Activated naive CD4-positive, alpha-beta T cell treated with anti-CD3 and anti-CD28 coated beads, Interleukin-2, amount 50 U/mL, for 24 hours (primary cell): ENCODE measurements around the gene KRTAP10-6.
A peak's percentile ranks its signal among the peaks of the same experiment; 100 is the strongest.
"Not testable (repeated sequence)": the region's sequence is repeated elsewhere in the genome, so short reads cannot be mapped to it uniquely, and the experiment has no call there.

Experiments used
- H3K27ac Mint-ChIP-seq: one replicate; pipeline ENCODE4 v1.8.0; 2021; ENCODE audit warnings: mild to moderate bottlenecking, mixed read lengths
- H3K27me3 Mint-ChIP-seq: one replicate; pipeline ENCODE4 v1.8.0; 2021; ENCODE audit warnings: mixed read lengths
- H3K36me3 Mint-ChIP-seq: one replicate; pipeline ENCODE4 v1.8.0; 2021; ENCODE audit warnings: mixed read lengths
- H3K4me1 Mint-ChIP-seq: one replicate; pipeline ENCODE4 v1.8.0; 2021; ENCODE audit warnings: mixed read lengths
- H3K4me3 Mint-ChIP-seq: one replicate; pipeline ENCODE4 v1.8.0; 2021; ENCODE audit warnings: mild to moderate bottlenecking, mixed read lengths
- H3K9me3 Mint-ChIP-seq: one replicate; pipeline ENCODE4 v1.8.0; 2021; ENCODE audit warnings: mixed read lengths

Gene KRTAP10-6

DNA sequence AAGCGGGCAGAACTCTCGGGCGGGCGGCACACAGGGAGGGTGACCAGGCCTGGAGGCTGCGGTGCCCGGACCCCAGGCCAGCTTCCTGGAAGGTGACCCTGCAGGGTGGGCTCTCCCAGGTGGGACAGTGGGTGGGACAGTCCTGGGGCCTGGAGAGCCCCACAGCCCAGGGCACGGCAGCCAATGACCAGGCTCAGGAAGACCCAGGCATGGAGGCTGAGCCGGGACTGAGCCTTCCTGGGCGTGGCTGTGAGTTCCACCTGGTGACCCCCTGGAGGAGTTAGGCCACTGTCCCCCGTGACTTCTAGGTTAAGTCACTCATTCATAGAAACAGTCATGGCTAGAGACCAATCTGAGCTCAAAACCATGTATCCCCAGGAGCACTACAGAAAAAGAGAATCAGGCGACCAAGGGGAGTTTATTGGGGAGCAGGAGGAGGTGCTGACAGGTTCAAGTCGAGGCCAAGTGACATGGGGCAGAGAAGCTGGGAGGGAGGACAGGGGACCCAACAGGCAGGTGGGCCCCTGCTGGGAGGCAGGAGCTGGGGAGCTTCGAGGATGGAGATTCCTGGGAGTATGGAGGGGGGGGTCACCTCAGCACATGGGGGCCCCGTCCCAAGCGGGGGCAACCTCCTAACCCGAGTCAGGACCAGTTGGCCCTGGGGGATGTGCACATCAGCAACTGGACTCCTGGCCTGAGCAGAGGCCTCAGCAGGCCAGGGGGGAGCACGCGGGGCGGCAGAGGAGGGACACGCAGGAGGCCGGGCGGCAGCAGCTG, 13.1 kb downstream of the KRTAP10-6 start:
- peaks cover 5% of the 10 kb centered on the region for H3K36me3 Mint-ChIP-seq
- peaks cover 11% of the 10 kb centered on the region for H3K9me3 Mint-ChIP-seq
- no peak overlapping the region for H3K4me3 Mint-ChIP-seq
- H3K27ac Mint-ChIP-seq = no peak overlapping the region
- H3K27me3 Mint-ChIP-seq = no peaks in the 10 kb centered on the region
- peaks cover 36% of the 10 kb centered on the region for H3K4me1 Mint-ChIP-seq

DNA sequence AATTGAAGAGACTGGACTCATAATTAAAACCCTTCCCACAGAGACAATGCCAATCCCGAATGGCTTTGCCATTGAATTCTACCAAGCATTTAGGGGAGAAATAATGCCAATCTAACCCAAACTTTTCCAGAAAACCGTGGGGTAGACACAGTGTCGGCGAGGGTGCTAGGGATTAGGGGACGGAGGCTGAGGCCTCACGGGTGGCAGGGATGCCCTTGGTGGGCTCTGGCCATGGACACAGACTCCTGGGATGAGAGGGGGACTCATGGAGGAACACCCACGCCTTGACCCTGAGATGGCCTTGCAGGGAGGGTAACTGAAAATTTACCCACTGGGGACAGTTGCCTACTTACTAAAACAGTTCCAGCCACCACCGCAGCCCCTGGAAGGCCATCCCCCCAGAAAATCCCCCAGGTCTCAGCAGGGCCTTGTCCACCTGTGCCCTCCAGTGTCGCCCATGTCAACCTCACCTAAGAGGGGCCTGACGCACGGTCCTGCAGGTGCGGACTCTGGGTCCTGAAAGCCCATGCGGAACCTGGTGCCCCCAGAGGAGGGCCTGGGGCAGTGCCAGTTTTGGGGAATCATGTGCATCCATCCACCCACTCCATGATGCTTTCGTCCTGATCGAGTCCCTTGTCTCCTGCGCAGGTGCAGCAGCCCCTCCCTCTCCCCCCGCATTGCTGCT, 13.8 kb downstream of the KRTAP10-6 start:
- Mint-ChIP-seq H3K27ac (no peak overlapping the region), H3K36me3 (peaks cover 5% of the 10 kb centered on the region), H3K4me3 (no peak overlapping the region), H3K27me3 (no peaks in the 10 kb centered on the region), H3K4me1 (peaks cover 29% of the 10 kb centered on the region), H3K9me3 (peaks cover 11% of the 10 kb centered on the region)

- Mint-ChIP-seq H3K9me3 (peaks cover 3% of the 10 kb centered on the region), H3K27ac (no peak overlapping the region), H3K27me3 (no peaks in the 10 kb centered on the region)
Observed at GRCh38 chr21:44576025-44576420, 16.3 kb downstream of the KRTAP10-6 start.

GRCh38 chr21:44575307-44576024, 16.8 kb downstream of the KRTAP10-6 start:
- H3K4me1 Mint-ChIP-seq = peaks cover 1% of the 10 kb centered on the region
- no peak overlapping the region for H3K4me3 Mint-ChIP-seq
- H3K9me3 Mint-ChIP-seq = no peaks in the 10 kb centered on the region
- H3K36me3 Mint-ChIP-seq = peaks cover 3% of the 10 kb centered on the region
- H3K27me3 Mint-ChIP-seq = no peaks in the 10 kb centered on the region
- H3K27ac Mint-ChIP-seq = no peak overlapping the region

More at GRCh38 chr21:44576025-44576420, 16.3 kb downstream of the KRTAP10-6 start:
- peaks cover 3% of the 10 kb centered on the region for H3K36me3 Mint-ChIP-seq
- peaks cover 6% of the 10 kb centered on the region for H3K4me1 Mint-ChIP-seq
- no peak overlapping the region for H3K4me3 Mint-ChIP-seq

GRCh38 chr21:44574457-44575306, 17.6 kb downstream of the KRTAP10-6 start:
- no peaks in the 10 kb centered on the region for H3K9me3 Mint-ChIP-seq
- H3K4me3 Mint-ChIP-seq = no peak overlapping the region
- peaks cover 3% of the 10 kb centered on the region for H3K36me3 Mint-ChIP-seq
- H3K4me1 Mint-ChIP-seq = no peaks in the 10 kb centered on the region
- no peak overlapping the region for H3K27ac Mint-ChIP-seq
- no peaks in the 10 kb centered on the region for H3K27me3 Mint-ChIP-seq

DNA sequence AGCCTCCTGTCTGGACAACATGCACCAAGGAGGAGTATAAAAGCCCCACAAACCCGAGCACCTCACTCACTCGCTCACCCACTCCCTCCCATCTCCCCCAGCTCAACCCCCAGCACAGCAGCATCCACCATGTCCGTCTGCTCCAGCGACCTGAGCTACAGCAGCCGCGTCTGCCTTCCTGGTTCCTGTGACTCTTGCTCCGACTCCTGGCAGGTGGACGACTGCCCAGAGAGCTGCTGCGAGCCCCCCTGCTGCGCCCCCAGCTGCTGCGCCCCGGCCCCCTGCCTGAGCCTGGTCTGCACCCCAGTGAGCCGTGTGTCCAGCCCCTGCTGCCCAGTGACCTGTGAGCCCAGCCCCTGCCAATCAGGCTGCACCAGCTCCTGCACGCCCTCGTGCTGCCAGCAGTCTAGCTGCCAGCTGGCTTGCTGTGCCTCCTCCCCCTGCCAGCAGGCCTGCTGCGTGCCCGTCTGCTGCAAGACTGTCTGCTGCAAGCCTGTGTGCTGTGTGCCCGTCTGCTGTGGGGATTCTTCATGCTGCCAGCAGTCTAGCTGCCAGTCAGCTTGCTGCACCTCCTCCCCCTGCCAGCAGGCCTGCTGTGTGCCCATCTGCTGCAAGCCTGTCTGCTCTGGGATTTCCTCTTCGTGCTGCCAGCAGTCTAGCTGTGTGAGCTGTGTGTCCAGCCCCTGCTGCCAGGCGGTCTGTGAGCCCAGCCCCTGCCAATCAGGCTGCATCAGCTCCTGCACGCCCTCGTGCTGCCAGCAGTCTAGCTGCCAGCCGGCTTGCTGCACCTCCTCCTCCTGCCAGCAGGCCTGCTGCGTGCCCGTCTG, 18.5 kb downstream of the KRTAP10-6 start, which contains the start of gene KRTAP10-4:
KRTAP10-4 (plus strand) TSS at position 100 of the 827 bp plus-strand sequence; CDS start at position 130, 30 bp downstream.
- not testable (repeated sequence) for H3K9me3 Mint-ChIP-seq, H3K4me1 Mint-ChIP-seq, H3K27ac Mint-ChIP-seq, H3K27me3 Mint-ChIP-seq, H3K36me3 Mint-ChIP-seq, H3K4me3 Mint-ChIP-seq

GRCh38 chr21:44572959-44573583, 19.2 kb downstream of the KRTAP10-6 start:
- Mint-ChIP-seq H3K4me1 (no peaks in the 10 kb centered on the region), H3K27ac (no peak overlapping the region), H3K4me3 (no peak overlapping the region)

DNA sequence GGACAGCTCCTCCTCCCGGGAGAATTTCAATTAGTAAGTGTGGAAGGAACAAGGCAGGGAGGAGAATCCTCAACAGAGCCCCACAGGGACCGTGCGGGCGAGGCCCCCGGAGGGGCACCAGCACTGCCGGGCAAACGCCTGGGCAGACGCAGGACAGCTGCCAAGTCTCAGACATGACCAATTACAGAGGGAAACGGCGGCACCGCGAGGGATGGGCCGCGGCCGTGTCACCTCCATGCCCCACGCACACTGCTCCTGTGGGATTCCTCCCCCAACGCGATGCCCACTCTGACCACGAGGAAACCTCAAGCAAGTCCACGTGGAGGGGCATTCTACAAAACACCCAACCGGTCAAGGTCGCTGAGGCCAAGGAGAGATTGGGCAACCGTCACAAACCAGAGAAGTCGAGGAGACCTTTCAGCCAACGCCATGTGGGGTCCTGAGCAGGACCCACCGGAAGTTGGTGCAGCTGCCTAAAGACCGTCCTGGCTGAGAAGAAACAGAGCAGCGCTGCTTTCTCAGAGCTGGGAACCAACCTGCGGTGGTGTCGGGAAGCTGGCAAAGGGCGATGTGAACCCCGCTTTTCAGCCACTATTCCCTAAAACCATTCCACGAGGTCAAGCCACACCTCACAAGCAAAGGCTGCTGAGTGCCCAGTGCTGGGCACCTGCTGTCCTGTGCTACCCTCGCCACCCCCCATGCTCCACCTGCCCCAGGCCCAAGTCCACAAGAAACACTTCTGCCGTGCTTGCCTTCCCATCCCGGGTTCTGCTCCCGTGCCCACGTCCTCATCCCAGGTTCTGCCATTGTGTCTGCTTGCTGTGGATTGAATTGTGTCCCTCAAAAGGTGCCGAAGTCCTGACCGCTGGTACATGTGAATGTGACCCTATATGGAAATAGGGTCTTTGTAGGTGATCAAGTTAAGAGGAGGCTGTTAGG, 20.2 kb downstream of the KRTAP10-6 start:
- H3K4me3 Mint-ChIP-seq = no peak overlapping the region
- H3K4me1 Mint-ChIP-seq = no peaks in the 10 kb centered on the region
- H3K27me3 Mint-ChIP-seq = no peaks in the 10 kb centered on the region
- no peaks in the 10 kb centered on the region for H3K9me3 Mint-ChIP-seq
- H3K27ac Mint-ChIP-seq = no peak overlapping the region
- H3K36me3 Mint-ChIP-seq = no peaks in the 10 kb centered on the region

More at GRCh38 chr21:44572959-44573583, 19.2 kb downstream of the KRTAP10-6 start:
- no peaks in the 10 kb centered on the region for H3K27me3 Mint-ChIP-seq
- no peaks in the 10 kb centered on the region for H3K9me3 Mint-ChIP-seq
- H3K36me3 Mint-ChIP-seq = peaks cover 2% of the 10 kb centered on the region

GRCh38 chr21:44571296-44571695, 21.0 kb downstream of the KRTAP10-6 start:
- Mint-ChIP-seq H3K27me3 (no peaks in the 10 kb centered on the region), H3K4me1 (no peaks in the 10 kb centered on the region), H3K27ac (peak overlapping the region; percentile 26), H3K36me3 (no peaks in the 10 kb centered on the region), H3K9me3 (no peaks in the 10 kb centered on the region), H3K4me3 (no peak overlapping the region)

DNA sequence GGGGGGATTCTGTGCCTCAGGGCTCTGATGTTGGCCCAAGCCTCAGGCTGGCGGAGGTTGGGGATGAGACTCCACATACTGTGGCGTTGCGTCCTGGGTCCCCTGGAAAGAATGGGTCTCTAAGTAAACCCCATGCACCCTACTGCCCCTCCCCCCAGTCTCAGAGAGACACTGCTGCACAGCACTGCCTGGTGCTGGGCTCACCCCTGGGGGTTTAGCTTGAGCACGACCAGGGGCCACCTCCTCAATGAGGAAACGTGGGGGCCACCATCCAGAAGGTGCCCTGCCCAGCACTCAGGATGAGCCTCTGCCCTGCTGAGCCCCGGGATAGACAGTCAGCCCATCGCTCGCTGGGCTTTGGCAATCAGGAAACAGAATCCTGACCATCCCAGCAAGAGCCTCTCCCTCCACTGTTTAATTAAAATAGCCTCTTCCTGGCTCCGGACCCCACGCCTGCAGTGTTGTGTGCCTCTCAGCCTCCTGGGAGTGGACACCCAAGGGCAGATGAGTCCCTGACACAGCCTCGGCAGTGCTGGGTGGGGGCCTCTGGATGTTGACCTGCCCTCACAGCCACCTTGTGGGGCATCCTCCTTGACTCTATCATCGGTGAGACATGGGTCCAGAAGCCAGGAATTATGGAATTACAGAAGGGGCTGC, 22.3 kb downstream of the KRTAP10-6 start:
- Mint-ChIP-seq H3K4me3 (no peak overlapping the region), H3K27me3 (no peaks in the 10 kb centered on the region)

DNA sequence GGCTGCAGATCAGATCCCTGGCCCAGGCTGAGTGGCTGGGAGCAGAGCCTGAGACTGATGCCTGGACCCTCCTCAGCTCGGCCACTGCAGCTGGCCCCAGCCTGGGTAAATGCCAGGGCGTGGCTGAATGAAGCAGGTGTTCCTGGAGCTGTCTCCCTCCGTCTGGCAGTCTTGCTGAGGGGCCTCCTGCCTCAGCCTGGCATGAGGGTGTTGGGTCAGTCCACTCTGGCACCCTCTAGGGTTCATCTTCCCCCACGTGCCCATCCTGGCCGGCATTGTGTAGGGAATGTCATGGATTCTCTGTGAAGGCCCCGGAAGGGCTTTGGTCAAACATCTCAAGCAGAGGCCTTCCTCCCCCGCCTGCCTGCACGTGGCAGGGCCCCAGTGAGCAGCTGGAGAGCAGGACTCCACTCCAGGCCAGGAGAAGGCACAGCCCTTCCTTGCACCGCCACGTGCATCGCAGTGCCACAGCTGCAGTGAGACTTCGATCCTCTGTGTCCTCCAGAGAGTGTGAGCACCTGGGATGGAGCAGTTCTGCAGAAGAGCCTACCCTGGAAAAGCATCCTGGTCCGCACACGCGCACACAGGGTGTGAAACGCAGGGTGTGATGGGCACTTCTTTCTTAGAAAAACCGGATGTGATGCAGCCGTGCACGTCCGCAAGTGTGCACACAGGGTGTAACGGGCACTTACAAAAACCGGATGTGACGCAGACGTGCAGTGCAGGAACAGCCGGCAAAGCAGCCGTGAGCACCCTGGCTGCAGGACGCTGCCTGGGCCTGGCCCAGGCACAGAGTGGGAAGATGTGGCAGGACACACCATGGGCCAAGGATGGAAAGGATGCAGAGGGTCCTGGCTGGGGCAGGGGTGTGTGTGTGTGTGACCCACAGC, 23.4 kb downstream of the KRTAP10-6 start:
- Mint-ChIP-seq H3K4me1 (peaks cover 16% of the 10 kb centered on the region), H3K27me3 (no peaks in the 10 kb centered on the region), H3K9me3 (no peaks in the 10 kb centered on the region), H3K27ac (no peak overlapping the region), H3K4me3 (no peak overlapping the region), H3K36me3 (no peaks in the 10 kb centered on the region)

More for the DNA sequence above, 22.3 kb downstream of the KRTAP10-6 start:
- peaks cover 6% of the 10 kb centered on the region for H3K4me1 Mint-ChIP-seq
- H3K27ac Mint-ChIP-seq = no peak overlapping the region
- H3K9me3 Mint-ChIP-seq = no peaks in the 10 kb centered on the region
- no peaks in the 10 kb centered on the region for H3K36me3 Mint-ChIP-seq

DNA sequence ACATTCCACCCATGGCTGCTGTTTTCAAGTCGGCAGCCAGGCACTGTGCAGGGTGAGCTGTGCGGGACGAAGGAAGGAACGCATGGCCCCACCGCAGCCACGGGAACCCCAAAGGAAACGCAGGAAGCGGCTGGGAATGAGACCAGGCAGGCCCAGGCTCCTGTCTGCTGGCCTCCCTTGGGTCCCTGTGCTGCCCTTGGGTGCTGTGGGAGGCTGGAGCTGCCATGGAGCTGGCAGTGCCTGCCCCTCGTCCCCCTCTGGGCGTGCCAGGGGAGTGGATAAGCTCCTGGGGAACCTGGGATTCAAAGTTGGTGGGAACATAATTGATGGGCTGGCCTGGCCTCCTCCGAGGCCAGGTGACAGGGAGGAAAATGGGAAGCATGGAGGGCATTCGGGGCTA, 24.0 kb downstream of the KRTAP10-6 start:
- Mint-ChIP-seq H3K36me3 (peaks cover 1% of the 10 kb centered on the region), H3K4me1 (peaks cover 16% of the 10 kb centered on the region), H3K27me3 (no peaks in the 10 kb centered on the region), H3K4me3 (no peak overlapping the region), H3K9me3 (peaks cover 3% of the 10 kb centered on the region), H3K27ac (no peak overlapping the region)
